ENCODE data around the gene TMEM26. TPM values are rescaled to one million over a fixed set of nuclear protein-coding genes. Genes with fewer than 3 reads are reported as not detected.

Gene TMEM26
- polyA plus RNA-seq, 1 experiment: 1.3 TPM

DNA sequence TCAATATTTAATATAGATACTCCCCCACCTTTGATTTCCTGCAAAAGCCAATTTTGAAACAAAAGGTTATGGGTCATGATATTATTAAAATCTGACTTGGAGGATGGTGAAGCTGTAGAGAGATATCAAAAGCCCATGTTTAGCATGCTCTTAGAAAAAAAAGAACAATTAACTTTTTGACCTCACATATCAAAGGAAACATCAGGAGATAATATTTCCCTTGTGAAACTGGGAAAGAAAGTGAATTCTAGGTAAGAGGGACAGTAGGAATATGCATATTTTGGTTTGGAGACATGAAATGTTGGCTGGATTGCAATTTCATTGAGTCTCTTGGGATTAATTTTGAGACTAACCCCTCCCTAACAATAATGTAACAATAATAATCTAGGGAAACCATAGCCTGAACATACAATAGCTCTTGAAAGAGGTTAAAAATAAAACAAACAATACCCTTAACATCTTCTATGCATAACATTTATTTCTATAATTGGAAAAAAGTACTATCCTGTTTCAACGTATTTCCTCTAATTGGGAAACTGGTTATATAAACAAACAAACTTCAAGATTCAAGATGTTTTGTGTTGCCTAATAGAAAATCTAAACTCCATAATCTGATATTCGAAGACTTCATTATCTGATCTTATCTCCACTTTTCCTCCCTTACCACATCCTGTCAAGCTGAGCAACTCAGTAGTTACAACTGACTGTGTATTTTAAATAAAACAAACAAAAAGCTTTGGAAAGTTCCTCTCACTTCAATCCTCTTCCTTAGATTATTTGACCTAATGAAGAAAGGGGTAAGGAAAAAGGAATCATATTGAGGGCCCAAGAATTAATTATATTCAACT, 14.8 kb downstream of the TMEM26 start:
- no peaks in the 10 kb centered on the region for H3K27me3 ChIP-seq (ENCODE audit: control insufficient read depth, insufficient read depth, low read length)
- TF ChIP-seq, protein P1, sequence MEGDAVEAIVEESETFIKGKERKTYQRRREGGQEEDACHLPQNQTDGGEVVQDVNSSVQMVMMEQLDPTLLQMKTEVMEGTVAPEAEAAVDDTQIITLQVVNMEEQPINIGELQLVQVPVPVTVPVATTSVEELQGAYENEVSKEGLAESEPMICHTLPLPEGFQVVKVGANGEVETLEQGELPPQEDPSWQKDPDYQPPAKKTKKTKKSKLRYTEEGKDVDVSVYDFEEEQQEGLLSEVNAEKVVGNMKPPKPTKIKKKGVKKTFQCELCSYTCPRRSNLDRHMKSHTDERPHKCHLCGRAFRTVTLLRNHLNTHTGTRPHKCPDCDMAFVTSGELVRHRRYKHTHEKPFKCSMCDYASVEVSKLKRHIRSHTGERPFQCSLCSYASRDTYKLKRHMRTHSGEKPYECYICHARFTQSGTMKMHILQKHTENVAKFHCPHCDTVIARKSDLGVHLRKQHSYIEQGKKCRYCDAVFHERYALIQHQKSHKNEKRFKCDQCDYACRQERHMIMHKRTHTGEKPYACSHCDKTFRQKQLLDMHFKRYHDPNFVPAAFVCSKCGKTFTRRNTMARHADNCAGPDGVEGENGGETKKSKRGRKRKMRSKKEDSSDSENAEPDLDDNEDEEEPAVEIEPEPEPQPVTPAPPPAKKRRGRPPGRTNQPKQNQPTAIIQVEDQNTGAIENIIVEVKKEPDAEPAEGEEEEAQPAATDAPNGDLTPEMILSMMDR (IDR thresholded peaks at IDR 0.05; ENCODE audit: insufficient read depth, low read depth, low read length): no peak
- ChIA-PET POLR2A (interaction anchor here (0.6 kb wide), 1 partner anchor 13 kb away, joined by 3 read pairs; no protein-coding TSS in a partner anchor), CTCF (interaction anchor here (1.1 kb wide), 1 partner anchor 205 kb away, joined by 3 read pairs; no protein-coding TSS in a partner anchor)
- no peaks in the 10 kb centered on the region for H3K36me3 ChIP-seq (ENCODE audit: control insufficient read depth, insufficient read depth, low read length)
- peak; percentile 31 for DNase-seq (ENCODE audit: low read depth)
- H3K4me3 ChIP-seq (ENCODE audit: low read depth, low read length): no peak overlapping the region

DNA sequence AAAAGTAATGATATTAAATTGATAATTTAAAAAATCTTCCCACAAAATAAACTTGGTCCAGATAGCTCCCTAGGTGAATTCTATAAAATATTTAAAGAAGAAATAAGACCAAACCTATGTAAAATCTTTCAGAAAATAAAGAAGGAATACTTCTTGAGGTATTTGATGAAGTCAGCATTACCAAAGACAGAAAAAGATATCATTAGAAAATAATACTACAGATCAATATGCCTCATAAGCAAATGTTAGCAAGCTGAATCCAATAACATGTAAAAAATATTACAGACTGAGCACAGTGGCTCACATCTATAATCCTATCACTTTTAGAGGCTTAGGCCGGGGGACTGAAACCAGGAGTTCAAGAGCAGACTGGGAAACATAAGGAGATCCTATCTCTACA, 30.0 kb downstream of the TMEM26 start:
- no peak overlapping the region for H3K4me3 ChIP-seq (ENCODE audit: low read depth, low read length)
- no peaks in the 10 kb centered on the region for H3K36me3 ChIP-seq (ENCODE audit: control insufficient read depth, insufficient read depth, low read length)
- ChIA-PET POLR2A (no interaction called here), CTCF (no interaction called here)
- no peak for DNase-seq (ENCODE audit: low read depth)
- TF ChIP-seq, protein P1 (IDR thresholded peaks at IDR 0.05; ENCODE audit: insufficient read depth, low read depth, low read length): no peak
- H3K27me3 ChIP-seq (ENCODE audit: control insufficient read depth, insufficient read depth, low read length): no peaks in the 10 kb centered on the region

DNA sequence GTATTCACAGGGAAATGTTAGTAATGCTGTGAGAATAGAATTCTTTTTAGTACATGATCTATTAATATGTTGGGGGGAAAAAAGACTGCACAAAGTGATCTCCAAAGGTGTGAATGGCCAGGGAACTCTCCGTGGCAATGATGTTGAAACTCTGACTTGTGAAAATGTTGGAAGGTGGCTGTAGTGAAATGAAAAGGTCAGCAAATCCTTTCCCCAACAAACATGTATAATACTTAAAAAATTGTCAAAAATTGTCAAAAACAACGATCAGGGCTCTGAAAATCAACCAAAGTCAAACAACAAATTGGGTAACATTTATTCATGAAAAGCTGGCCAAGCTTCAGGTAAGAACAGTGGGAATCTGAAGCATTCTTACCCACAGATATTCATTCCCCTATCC, 35.5 kb downstream of the TMEM26 start:
- DNase-seq (ENCODE audit: low read depth): no peak
- ChIA-PET CTCF (no interaction called here), POLR2A (no interaction called here)
- no peaks in the 10 kb centered on the region for H3K36me3 ChIP-seq (ENCODE audit: control insufficient read depth, insufficient read depth, low read length)
- no peaks in the 10 kb centered on the region for H3K27me3 ChIP-seq (ENCODE audit: control insufficient read depth, insufficient read depth, low read length)
- H3K4me3 ChIP-seq (ENCODE audit: low read depth, low read length): no peak overlapping the region
- TF ChIP-seq, protein P1 (IDR thresholded peaks at IDR 0.05; ENCODE audit: insufficient read depth, low read depth, low read length): no peak

DNA sequence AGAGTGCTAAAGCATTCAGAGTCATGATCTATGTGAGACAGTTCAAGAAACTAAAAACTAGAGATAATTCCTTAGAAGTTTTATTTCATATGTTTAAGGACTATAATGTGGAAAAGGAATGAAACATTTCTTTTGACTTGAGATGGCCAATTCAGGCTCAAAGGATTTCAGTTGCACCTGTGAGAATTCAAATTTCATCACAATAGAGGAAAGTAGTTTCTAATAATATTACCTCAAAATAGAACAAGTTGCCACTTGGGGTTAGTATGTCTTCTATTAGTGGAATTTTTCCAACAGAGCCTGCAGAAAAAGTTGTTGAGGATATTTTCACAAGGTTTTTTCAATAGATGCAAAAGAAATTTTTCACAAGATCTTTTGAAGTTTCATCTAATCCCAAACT, 37.4 kb downstream of the TMEM26 start:
- TF ChIP-seq, protein P1 (IDR thresholded peaks at IDR 0.05; ENCODE audit: insufficient read depth, low read depth, low read length): no peak
- Histone ChIP-seq H3K36me3 (ENCODE audit: control insufficient read depth, insufficient read depth, low read length) (no peaks in the 10 kb centered on the region), H3K4me3 (ENCODE audit: low read depth, low read length) (no peak overlapping the region), H3K27me3 (ENCODE audit: control insufficient read depth, insufficient read depth, low read length) (no peaks in the 10 kb centered on the region)
- ChIA-PET CTCF (no interaction called here), POLR2A (no interaction called here)
- no peak for DNase-seq (ENCODE audit: low read depth)

DNA sequence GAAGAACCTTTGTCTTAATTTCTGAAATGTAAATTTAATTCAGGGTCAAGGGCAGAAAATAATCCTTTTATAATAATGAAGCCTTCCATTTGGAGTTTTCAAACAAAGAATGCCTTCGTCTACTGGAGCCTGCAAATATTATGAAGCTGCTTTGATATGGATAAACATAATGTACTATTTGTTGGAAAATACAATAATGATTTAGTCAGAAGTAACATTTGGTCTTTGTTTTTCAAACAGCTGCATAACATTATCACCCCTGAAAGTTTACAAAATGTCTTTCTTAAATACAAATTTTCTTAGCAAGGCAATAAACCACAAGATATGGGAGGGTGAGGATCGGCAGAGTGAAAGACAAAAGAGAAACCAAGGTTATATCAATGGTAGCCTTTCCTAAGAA, 41.5 kb downstream of the TMEM26 start:
- CTCF ChIA-PET: no interaction called here
- H3K4me3 ChIP-seq (ENCODE audit: low read depth, low read length): no peak overlapping the region
- POLR2A ChIA-PET: no interaction called here
- H3K27me3 ChIP-seq (ENCODE audit: control insufficient read depth, insufficient read depth, low read length): no peaks in the 10 kb centered on the region
- TF ChIP-seq, protein P1 (IDR thresholded peaks at IDR 0.05; ENCODE audit: insufficient read depth, low read depth, low read length): no peak
- H3K36me3 ChIP-seq (ENCODE audit: control insufficient read depth, insufficient read depth, low read length): no peaks in the 10 kb centered on the region
- no peak for DNase-seq (ENCODE audit: low read depth)
